AG09309 (cell line): ENCODE data around the gene WHRN.

Source experiments
- DNase-seq: peaks from one replicate; pipeline ENCODE4 v3.0.0-alpha.2; 2010; ENCODE audit warnings: low read depth
- H3K4me3 ChIP-seq: 2 replicates; pipeline ENCODE4 v1.5.1; 2011; ENCODE audit warnings: mild to moderate bottlenecking, low read depth, low read length, moderate library complexity; ENCODE audit not compliant: control insufficient read depth
- TF ChIP-seq, protein P1 (sequence below): IDR thresholded peaks from 2 replicates; pipeline ENCODE4 v1.5.1; 2011; ENCODE audit warnings: mild to moderate bottlenecking, low read depth, low read length, inconsistent platforms; ENCODE audit not compliant: insufficient read depth, control insufficient read depth; ENCODE audit errors: missing control alignments

The WHRN gene

DNA sequence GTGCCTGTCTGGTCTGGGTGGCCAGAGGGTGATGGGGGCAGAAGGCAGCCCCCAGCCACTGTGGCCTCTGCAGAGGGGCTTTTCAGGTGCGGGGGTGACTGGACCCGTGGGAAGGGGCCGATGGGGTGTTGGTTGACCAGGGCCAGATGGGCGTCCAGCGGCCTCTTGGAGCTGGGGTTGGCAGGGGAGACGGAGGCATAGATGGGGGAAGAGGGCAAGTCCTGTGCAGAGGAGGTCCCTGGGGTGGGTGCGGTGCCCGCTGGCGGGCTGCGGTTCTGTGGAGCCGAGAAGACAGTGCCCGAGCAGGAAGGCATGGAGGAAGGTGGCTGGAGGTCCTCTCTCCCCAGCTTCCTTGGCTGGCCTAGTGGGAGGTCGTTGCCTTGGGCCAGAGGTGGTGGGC, 98.8 kb downstream of the WHRN start:
- no peak overlapping the region for H3K4me3 ChIP-seq
- TF ChIP-seq, protein P1, sequence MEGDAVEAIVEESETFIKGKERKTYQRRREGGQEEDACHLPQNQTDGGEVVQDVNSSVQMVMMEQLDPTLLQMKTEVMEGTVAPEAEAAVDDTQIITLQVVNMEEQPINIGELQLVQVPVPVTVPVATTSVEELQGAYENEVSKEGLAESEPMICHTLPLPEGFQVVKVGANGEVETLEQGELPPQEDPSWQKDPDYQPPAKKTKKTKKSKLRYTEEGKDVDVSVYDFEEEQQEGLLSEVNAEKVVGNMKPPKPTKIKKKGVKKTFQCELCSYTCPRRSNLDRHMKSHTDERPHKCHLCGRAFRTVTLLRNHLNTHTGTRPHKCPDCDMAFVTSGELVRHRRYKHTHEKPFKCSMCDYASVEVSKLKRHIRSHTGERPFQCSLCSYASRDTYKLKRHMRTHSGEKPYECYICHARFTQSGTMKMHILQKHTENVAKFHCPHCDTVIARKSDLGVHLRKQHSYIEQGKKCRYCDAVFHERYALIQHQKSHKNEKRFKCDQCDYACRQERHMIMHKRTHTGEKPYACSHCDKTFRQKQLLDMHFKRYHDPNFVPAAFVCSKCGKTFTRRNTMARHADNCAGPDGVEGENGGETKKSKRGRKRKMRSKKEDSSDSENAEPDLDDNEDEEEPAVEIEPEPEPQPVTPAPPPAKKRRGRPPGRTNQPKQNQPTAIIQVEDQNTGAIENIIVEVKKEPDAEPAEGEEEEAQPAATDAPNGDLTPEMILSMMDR: no peak
- DNase-seq: no peak

GRCh38 chr9:114405294-114406034, 99.8 kb downstream of the WHRN start:
- TF ChIP-seq, protein P1: peak; percentile 88
- H3K4me3 ChIP-seq: no peak overlapping the region
- DNase-seq: peak; percentile 31

DNA sequence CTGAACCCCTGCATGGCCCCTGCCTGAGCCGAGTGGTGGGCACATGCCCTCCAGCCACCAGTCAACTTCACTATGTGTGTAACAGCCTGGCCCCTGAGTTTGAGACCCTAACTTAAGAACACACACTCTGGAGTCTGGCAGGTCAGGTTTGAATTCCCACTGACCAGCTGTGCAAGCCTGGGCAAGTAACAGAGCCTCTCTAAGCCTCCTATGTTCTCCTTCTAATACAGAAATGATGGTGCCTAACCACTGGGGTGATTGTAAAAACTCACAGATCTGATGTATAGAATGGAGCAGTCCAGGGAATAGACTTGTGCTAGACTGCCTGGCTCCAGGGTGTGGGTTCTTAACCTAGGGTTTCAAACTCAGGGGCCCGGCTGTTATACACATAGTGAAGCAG, 100.7 kb downstream of the WHRN start:
- TF ChIP-seq, protein P1: no peak
- no peak for DNase-seq
- H3K4me3 ChIP-seq: no peak overlapping the region

GRCh38 chr9:114403153-114403756, 102.0 kb downstream of the WHRN start:
- TF ChIP-seq, protein P1: no peak
- no peak for DNase-seq
- H3K4me3 ChIP-seq: no peak overlapping the region

- DNase-seq: no peak
- H3K4me3 ChIP-seq: no peak overlapping the region
- TF ChIP-seq, protein P1: no peak
Measured at GRCh38 chr9:114401344-114401743, 103.9 kb downstream of the WHRN start.

GRCh38 chr9:114400772-114401171, 104.5 kb downstream of the WHRN start:
- H3K4me3 ChIP-seq: no peak overlapping the region
- TF ChIP-seq, protein P1: no peak
- no peak for DNase-seq
